K562 (cell line): ENCODE data around the gene DGCR2. TPM values are rescaled to one million over a fixed set of nuclear protein-coding genes. Genes with fewer than 3 reads are reported as not detected.

Experiments
- ATAC-seq: fragments of 200-7000 bp; cut with Tn5 transposase; 3 replicates; pipeline ENCODE4 v1.9.1; 2020; ENCODE audit warnings: moderate library complexity
- BruUV-seq: library from RNA; stranded (reverse); fragments of 400-500 nt; replicated peaks from 2 replicates; lab custom pipeline; 2021; lab: Mats Ljungman, UMichigan
- CTCF ChIA-PET: fragments of 300-600 bp; formaldehyde crosslinking; extraction: SDS; loops from one replicate; lab custom pipeline; 2021; ENCODE audit warnings: low intra/inter-chr PET ratio; lab: Yijun Ruan, JAX
- POLR2A ChIA-PET: fragments of 300-600, 350-650 bp; sonication (Branson Sonifier 250); formaldehyde crosslinking; extraction: SDS; loops from one replicate; lab custom pipeline; 2021; ENCODE audit warnings: antibody characterized with exemption, inconsistent platforms; lab: Yijun Ruan, JAX
- DNase-seq, 4 experiments: peaks; one replicate each; pipeline versions ENCODE4 v3.0.0 to v3.0.0-alpha.2; 2011 to 2018; ENCODE audit warnings: low spot score in 3 of 4, mixed read lengths in 3 of 4; ENCODE audit errors: extremely low read depth in 1 of 4
- FAIRE-seq: peaks from 2 replicates; lab custom pipeline; 2011; peaks lifted over from hg19 to GRCh38; lab: Jason Lieb, UNC
- H2AFZ ChIP-seq: 2 replicates; pipeline ENCODE4 v1.6.0; 2011; ENCODE audit warnings: low read depth, low read length, control low read depth, inconsistent platforms
- H3K27ac ChIP-seq: fragments of 200-600 bp; 3 replicates; pipeline ENCODE4 v1.8.0; 2011; ENCODE audit warnings: low read depth, mild to moderate bottlenecking, control low read depth, inconsistent platforms, low read length, moderate library complexity, mixed read lengths; ENCODE audit errors: extremely low read depth
- H3K27me3 ChIP-seq, 2 experiments: fragments of 300-600 bp in 1 of 2; 2 replicates in 1 of 2; 3 replicates in 1 of 2; pipeline versions ENCODE4 v1.6.0 to v1.8.0; 2011; ENCODE audit warnings: inconsistent platforms in 2 of 2, low read length in 2 of 2, mild to moderate bottlenecking in 1 of 2, mixed read lengths in 1 of 2, moderate library complexity in 1 of 2; ENCODE audit not compliant: control insufficient read depth in 2 of 2, insufficient read depth in 2 of 2
- H3K36me3 ChIP-seq: fragments of 300-600 bp; 3 replicates; pipeline ENCODE4 v1.8.0; 2011; ENCODE audit warnings: mild to moderate bottlenecking, low read length, inconsistent platforms; ENCODE audit not compliant: control insufficient read depth, insufficient read depth
- H3K4me1 ChIP-seq, 2 experiments: fragments of 200-600 bp in 1 of 2; replicated peaks in 1 of 2; 2 replicates in 1 of 2; 3 replicates in 1 of 2; pipeline versions ENCODE4 v1.5.1 to v1.8.0; 2011; ENCODE audit warnings: inconsistent platforms in 2 of 2, low read length in 2 of 2, mild to moderate bottlenecking in 1 of 2, mixed read lengths in 1 of 2, moderate library complexity in 1 of 2; ENCODE audit not compliant: control insufficient read depth in 2 of 2, insufficient read depth in 2 of 2
- H3K4me2 ChIP-seq: 2 replicates; pipeline ENCODE4 v1.6.1; 2011; ENCODE audit warnings: low read length, control low read depth, inconsistent platforms, mixed read lengths; ENCODE audit not compliant: insufficient read depth
- H3K4me3 ChIP-seq: fragments of 200-600 bp; sonication (generic), shearing (Covaris generic); 2 replicates; pipeline ENCODE4 v1.5.1; 2016; ENCODE audit warnings: control low read depth, inconsistent platforms
- H3K79me2 ChIP-seq: fragments of 200-600 bp; 3 replicates; pipeline ENCODE4 v1.8.0; 2011; ENCODE audit warnings: low read length, inconsistent platforms; ENCODE audit not compliant: control insufficient read depth, insufficient read depth
- H3K9ac ChIP-seq, 2 experiments: 2 replicates each; pipeline versions ENCODE4 v1.6.0 to v1.6.1; 2011; ENCODE audit warnings: low read depth in 2 of 2, low read length in 2 of 2, control low read depth in 1 of 2, inconsistent platforms in 1 of 2, mild to moderate bottlenecking in 1 of 2, mixed read lengths in 1 of 2; ENCODE audit not compliant: insufficient read depth in 1 of 2
- H3K9me1 ChIP-seq: one replicate; pipeline ENCODE4 v1.6.0; 2011; ENCODE audit warnings: inconsistent platforms, mild to moderate bottlenecking, low read length, moderate library complexity; ENCODE audit not compliant: control insufficient read depth, insufficient read depth
- H3K9me3 ChIP-seq: replicated peaks from 2 replicates; pipeline ENCODE4 v1.5.1; 2011; ENCODE audit warnings: low read depth, low read length, inconsistent platforms; ENCODE audit not compliant: control insufficient read depth, insufficient read depth
- H4K20me1 ChIP-seq: replicated peaks from 2 replicates; pipeline ENCODE4 v1.6.1; 2011; ENCODE audit warnings: low read length, inconsistent platforms, mixed read lengths; ENCODE audit not compliant: control insufficient read depth, insufficient read depth
- ATF6 ChIP-seq: sonication (generic); formaldehyde crosslinking; IDR thresholded peaks from 2 replicates; pipeline ENCODE4 v1.4.0; 2020; ENCODE audit warnings: mild to moderate bottlenecking, missing genetic modification reagents
- EZH2 ChIP-seq: IDR thresholded peaks from 2 replicates; pipeline ENCODE4 v1.6.1; 2012; ENCODE audit warnings: low read depth, mild to moderate bottlenecking, inconsistent platforms, low read length, borderline replicate concordance
- HMG20A ChIP-seq: fragments of 450-650 bp; formaldehyde crosslinking; conservative IDR thresholded peaks from 2 replicates; pipeline ENCODE4 v1.4.0; 2020; ENCODE audit warnings: mild to moderate bottlenecking, mixed read lengths
- TFAP4 ChIP-seq: sonication (generic); formaldehyde crosslinking; IDR thresholded peaks from 2 replicates; pipeline ENCODE4 v1.8.0; 2022; ENCODE audit warnings: missing genetic modification reagents, mild to moderate bottlenecking, moderate library complexity, borderline replicate concordance
- ZBTB40 ChIP-seq, 2 experiments: fragments of 450-650 bp in 1 of 2; sonication (generic) in 1 of 2; formaldehyde crosslinking in 1 of 2; IDR thresholded peaks; 2 replicates each; pipeline versions ENCODE4 v1.7.1 to v1.9.0; 2016 to 2022; ENCODE audit warnings: inconsistent platforms in 1 of 2, mild to moderate bottlenecking in 1 of 2, missing genetic modification reagents in 1 of 2
- ZNF398 ChIP-seq: fragments of 250-450 bp; sonication (Bioruptor Pico); IDR thresholded peaks from 2 replicates; pipeline ENCODE4 v1.8.0; 2021; ENCODE audit warnings: moderate library complexity, mild to moderate bottlenecking, inconsistent platforms
- WGBS: fragments of 100-300 bp; shearing (Covaris generic); methylation state at CpG from one replicate; pipeline ENCODE4 v1.1.6; 2016; ENCODE audit warnings: low coverage, mixed read lengths; ENCODE audit not compliant: insufficient coverage; ENCODE audit errors: missing lambda C conversion rate; 5-methylcytosine and 5-hydroxymethylcytosine counted together
- in situ Hi-C: fragments of 300-500 bp; cut with MboI; formaldehyde crosslinking; loops from 4 replicates; pipeline ENCODE4 v1.15.0; 2018; ENCODE audit warnings: inconsistent platforms, mixed read lengths
- intact Hi-C: fragments of 100-400 bp; cut with micrococcal nuclease; formaldehyde crosslinking; loops from 2 replicates; pipeline ENCODE4 v1.14.2; 2022
- polyA plus RNA-seq, 8 experiments: library from polyadenylated mRNA; depleted of rRNA in 4 of 8; stranded (reverse) in 5 of 8; unstranded in 3 of 8; fragments of >200 nt; fragmentation: Nextera tagmentation in 2 of 8; fragmentation: Illumina TruSeq in 1 of 8; extraction: Ambion mirVana in 2 of 8; extraction: Trizol in 1 of 8; gene quantifications; 2 replicates each; pipeline versions ENCODE4 v1.2.1 to v1.2.3, GENCODE V29; 2011 to 2014; ENCODE audit warnings: inconsistent platforms in 1 of 8, missing spikeins in 1 of 8
- total RNA-seq, 7 experiments: library from RNA; depleted of rRNA in 6 of 7; stranded (reverse); fragments of >200 nt in 6 of 7; fragmentation: Illumina TruSeq in 2 of 7; extraction: Trizol in 2 of 7; gene quantifications; 2 replicates each; pipeline versions ENCODE4 v1.2.1 to v1.2.3, GENCODE V29; 2011 to 2021; ENCODE audit warnings: low replicate concordance in 1 of 7

Gene DGCR2
- total and polyA plus RNA-seq, 9 of the 15 experiments (the other 6 are each of a cell fraction or from before 2014, with no cell fraction given), result 0.69 to 101 (median 56.4) TPM

GRCh38 chr22:19111140-19111539, 11.1 kb downstream of the DGCR2 start:
- H3K4me3 ChIP-seq, result no peak overlapping the region
- peak overlapping the region; percentile 6; the same call in 1 of the 3 replicates for H3K27ac ChIP-seq
- CTCF ChIA-PET, result no interaction called here
- H4K20me1 ChIP-seq, result peaks cover 46% of the 10 kb centered on the region
- H3K4me2 ChIP-seq, result peak overlapping the region; percentile 2; the same call in 1 of the 2 replicates
- H2AFZ ChIP-seq, result no peak overlapping the region
- no peaks in the 10 kb centered on the region for H3K27me3 ChIP-seq
- H3K9ac ChIP-seq, result peak overlapping the region; percentile 1 to 51; a peak in 2 of 4 replicates
- H3K9me3 ChIP-seq, result no peaks in the 10 kb centered on the region
- H3K36me3 ChIP-seq, result peaks cover 47% of the 10 kb centered on the region
- POLR2A ChIA-PET, result interaction anchor here (0.5 to 4.4 kb wide), 19 partner anchors 9 to 900 kb away, joined by 3 to 56 read pairs (median 5); partner anchors contain the start of genes C22orf39, DGCR2 and SLC25A1
- peaks cover 24% of the 10 kb centered on the region for H3K9me1 ChIP-seq
- in situ Hi-C loops, result no loop called here
- ATAC-seq, result peak; percentile 1
- peaks cover 44 to 55% of the 10 kb centered on the region in 2 experiments for H3K4me1 ChIP-seq
- DNase-seq, result peak in 1 of 4 experiments; percentile 61
- FAIRE-seq, result no peak
- WGBS, result 91% methylated on average over 3 of the region's 3 CpGs
- BruUV-seq, result TSS peak; percentile 1
- intact Hi-C loops, result loop anchor here (10.0 kb wide), 1 partner anchor 184 kb away; the partner anchor contains the start of gene CLTCL1
- H3K79me2 ChIP-seq, result peaks cover 96% of the 10 kb centered on the region
- TF ChIP-seq ZNF398 (no peak), EZH2 (no peak), ZBTB40 (IDR thresholded peaks at IDR 0.05) (no peak), ZBTB40 (CRISPR knock-in tag; IDR thresholded peaks at IDR 0.05) (no peak), TFAP4 (no peak), ATF6 (CRISPR knock-in tag) (no peak), HMG20A (no peak)
